HL-60 (cell line): ENCODE data around the gene AGMO.

Source experiments
- GABPA ChIP-seq: IDR thresholded peaks from 2 replicates; pipeline ENCODE4 v1.6.1; 2012; ENCODE audit warnings: low read depth
- POLR2AphosphoS5 ChIP-seq: IDR thresholded peaks from 2 replicates; pipeline ENCODE4 v1.6.1; 2012; ENCODE audit warnings: low read depth
- SPI1 ChIP-seq: IDR thresholded peaks from 2 replicates; pipeline ENCODE4 v1.6.1; 2012; ENCODE audit warnings: low read depth, mild to moderate bottlenecking, borderline replicate concordance
- TF ChIP-seq, protein P1 (sequence below): IDR thresholded peaks from one replicate; pipeline ENCODE4 v1.5.1; 2011; ENCODE audit warnings: low read length, control low read depth, inconsistent platforms; ENCODE audit not compliant: insufficient read depth
- TF ChIP-seq, protein P2 (sequence below): IDR thresholded peaks from 2 replicates; pipeline ENCODE4 v1.6.1; 2012; ENCODE audit warnings: low read depth; ENCODE audit not compliant: insufficient replicate concordance

DNA sequence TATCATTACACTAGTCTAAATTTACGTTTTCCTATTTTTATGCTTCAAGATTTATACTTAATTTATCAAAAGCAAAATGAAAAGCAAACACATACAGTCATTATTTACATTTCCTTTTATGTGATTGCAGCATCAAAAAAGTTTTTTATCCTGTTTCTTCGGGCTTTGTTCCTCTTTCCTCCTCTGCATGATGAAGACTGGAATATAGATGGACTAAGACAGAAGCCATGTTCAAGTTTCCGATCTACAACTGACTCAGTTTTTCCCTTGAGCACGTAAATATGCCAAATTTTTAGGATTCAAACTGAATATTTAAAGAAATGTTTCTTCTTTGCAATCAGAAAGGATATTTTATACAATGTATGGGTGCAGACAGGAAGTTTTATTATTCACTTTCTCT is 385.7 kb downstream of the AGMO start:
- no peak for TF ChIP-seq POLR2AphosphoS5
- TF ChIP-seq, protein P1, sequence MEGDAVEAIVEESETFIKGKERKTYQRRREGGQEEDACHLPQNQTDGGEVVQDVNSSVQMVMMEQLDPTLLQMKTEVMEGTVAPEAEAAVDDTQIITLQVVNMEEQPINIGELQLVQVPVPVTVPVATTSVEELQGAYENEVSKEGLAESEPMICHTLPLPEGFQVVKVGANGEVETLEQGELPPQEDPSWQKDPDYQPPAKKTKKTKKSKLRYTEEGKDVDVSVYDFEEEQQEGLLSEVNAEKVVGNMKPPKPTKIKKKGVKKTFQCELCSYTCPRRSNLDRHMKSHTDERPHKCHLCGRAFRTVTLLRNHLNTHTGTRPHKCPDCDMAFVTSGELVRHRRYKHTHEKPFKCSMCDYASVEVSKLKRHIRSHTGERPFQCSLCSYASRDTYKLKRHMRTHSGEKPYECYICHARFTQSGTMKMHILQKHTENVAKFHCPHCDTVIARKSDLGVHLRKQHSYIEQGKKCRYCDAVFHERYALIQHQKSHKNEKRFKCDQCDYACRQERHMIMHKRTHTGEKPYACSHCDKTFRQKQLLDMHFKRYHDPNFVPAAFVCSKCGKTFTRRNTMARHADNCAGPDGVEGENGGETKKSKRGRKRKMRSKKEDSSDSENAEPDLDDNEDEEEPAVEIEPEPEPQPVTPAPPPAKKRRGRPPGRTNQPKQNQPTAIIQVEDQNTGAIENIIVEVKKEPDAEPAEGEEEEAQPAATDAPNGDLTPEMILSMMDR, result no peak
- TF ChIP-seq GABPA, result no peak
- TF ChIP-seq, protein P2, sequence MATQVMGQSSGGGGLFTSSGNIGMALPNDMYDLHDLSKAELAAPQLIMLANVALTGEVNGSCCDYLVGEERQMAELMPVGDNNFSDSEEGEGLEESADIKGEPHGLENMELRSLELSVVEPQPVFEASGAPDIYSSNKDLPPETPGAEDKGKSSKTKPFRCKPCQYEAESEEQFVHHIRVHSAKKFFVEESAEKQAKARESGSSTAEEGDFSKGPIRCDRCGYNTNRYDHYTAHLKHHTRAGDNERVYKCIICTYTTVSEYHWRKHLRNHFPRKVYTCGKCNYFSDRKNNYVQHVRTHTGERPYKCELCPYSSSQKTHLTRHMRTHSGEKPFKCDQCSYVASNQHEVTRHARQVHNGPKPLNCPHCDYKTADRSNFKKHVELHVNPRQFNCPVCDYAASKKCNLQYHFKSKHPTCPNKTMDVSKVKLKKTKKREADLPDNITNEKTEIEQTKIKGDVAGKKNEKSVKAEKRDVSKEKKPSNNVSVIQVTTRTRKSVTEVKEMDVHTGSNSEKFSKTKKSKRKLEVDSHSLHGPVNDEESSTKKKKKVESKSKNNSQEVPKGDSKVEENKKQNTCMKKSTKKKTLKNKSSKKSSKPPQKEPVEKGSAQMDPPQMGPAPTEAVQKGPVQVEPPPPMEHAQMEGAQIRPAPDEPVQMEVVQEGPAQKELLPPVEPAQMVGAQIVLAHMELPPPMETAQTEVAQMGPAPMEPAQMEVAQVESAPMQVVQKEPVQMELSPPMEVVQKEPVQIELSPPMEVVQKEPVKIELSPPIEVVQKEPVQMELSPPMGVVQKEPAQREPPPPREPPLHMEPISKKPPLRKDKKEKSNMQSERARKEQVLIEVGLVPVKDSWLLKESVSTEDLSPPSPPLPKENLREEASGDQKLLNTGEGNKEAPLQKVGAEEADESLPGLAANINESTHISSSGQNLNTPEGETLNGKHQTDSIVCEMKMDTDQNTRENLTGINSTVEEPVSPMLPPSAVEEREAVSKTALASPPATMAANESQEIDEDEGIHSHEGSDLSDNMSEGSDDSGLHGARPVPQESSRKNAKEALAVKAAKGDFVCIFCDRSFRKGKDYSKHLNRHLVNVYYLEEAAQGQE, result no peak
- TF ChIP-seq SPI1, result no peak
